H9 (cell line): ENCODE results near the gene SPRYD3. TPM values are rescaled to one million over a fixed set of nuclear protein-coding genes. Genes with fewer than 3 reads are reported as not detected.

Experiments
- DNase-seq: peaks from one replicate; pipeline ENCODE4 v3.0.0-alpha.2; 2017
- H2AFZ ChIP-seq: one replicate; pipeline ENCODE4 v1.6.1; 2013; ENCODE audit warnings: mild to moderate bottlenecking, low read length, control low read depth, moderate library complexity
- H2AK5ac ChIP-seq: 2 replicates; pipeline ENCODE4 v1.6.1; 2013; ENCODE audit warnings: low read length, control low read depth, mixed read lengths; ENCODE audit not compliant: insufficient read length
- H2BK120ac ChIP-seq: one replicate; pipeline ENCODE4 v1.6.1; 2013; ENCODE audit warnings: low read depth, mild to moderate bottlenecking, low read length, control low read depth, inconsistent platforms; ENCODE audit not compliant: poor library complexity, severe bottlenecking
- H2BK12ac ChIP-seq: 2 replicates; pipeline ENCODE4 v1.6.1; 2013; ENCODE audit warnings: low read length, control low read depth, mixed read lengths, low read depth; ENCODE audit not compliant: insufficient read length
- H2BK15ac ChIP-seq: 2 replicates; pipeline ENCODE4 v1.6.1; 2013; ENCODE audit warnings: low read depth, low read length, control low read depth
- H2BK20ac ChIP-seq: one replicate; pipeline ENCODE4 v1.6.1; 2013; ENCODE audit warnings: low read depth, mild to moderate bottlenecking, low read length, control low read depth, inconsistent platforms; ENCODE audit not compliant: poor library complexity, severe bottlenecking
- H2BK5ac ChIP-seq: 2 replicates; pipeline ENCODE4 v1.6.1; 2013; ENCODE audit warnings: low read length, control low read depth, mixed read lengths; ENCODE audit not compliant: insufficient read length
- H3K14ac ChIP-seq: 2 replicates; pipeline ENCODE4 v1.6.1; 2013; ENCODE audit warnings: low read length, control low read depth; ENCODE audit not compliant: insufficient read depth
- H3K18ac ChIP-seq: 2 replicates; pipeline ENCODE4 v1.6.1; 2013; ENCODE audit warnings: low read depth, mild to moderate bottlenecking, mixed read lengths, low read length, control low read depth; ENCODE audit not compliant: insufficient read length
- H3K23ac ChIP-seq: 2 replicates; pipeline ENCODE4 v1.6.1; 2013; ENCODE audit warnings: low read length, control low read depth, mixed read lengths, low read depth; ENCODE audit not compliant: insufficient read length
- H3K23me2 ChIP-seq: 2 replicates; pipeline ENCODE4 v1.6.1; 2013; ENCODE audit warnings: low read depth, mild to moderate bottlenecking, mixed read lengths, low read length, control low read depth; ENCODE audit not compliant: insufficient read length, poor library complexity, severe bottlenecking
- H3K27ac ChIP-seq: 2 replicates; pipeline ENCODE4 v1.5.1; 2013; ENCODE audit warnings: low read length, control low read depth, mixed read lengths, low read depth; ENCODE audit not compliant: insufficient read length
- H3K27me3 ChIP-seq: 2 replicates; pipeline ENCODE4 v1.6.1; 2013; ENCODE audit warnings: low read length, control low read depth, inconsistent platforms; ENCODE audit not compliant: insufficient read depth
- H3K4ac ChIP-seq: 2 replicates; pipeline ENCODE4 v1.6.1; 2013; ENCODE audit warnings: low read depth, mild to moderate bottlenecking, control low read depth, inconsistent platforms, low read length, moderate library complexity
- H3K4me1 ChIP-seq: 2 replicates; pipeline ENCODE4 v1.6.1; 2013; ENCODE audit warnings: low read length, control low read depth, inconsistent platforms; ENCODE audit not compliant: insufficient read depth
- H3K4me2 ChIP-seq: 2 replicates; pipeline ENCODE4 v1.6.1; 2013; ENCODE audit warnings: low read length, control low read depth, mixed read lengths; ENCODE audit not compliant: insufficient read length, insufficient read depth
- H3K56ac ChIP-seq: 2 replicates; pipeline ENCODE4 v1.6.1; 2013; ENCODE audit warnings: low read depth, mild to moderate bottlenecking, mixed read lengths, low read length, control low read depth; ENCODE audit not compliant: insufficient read length
- H3K79me1 ChIP-seq: 2 replicates; pipeline ENCODE4 v1.6.1; 2013; ENCODE audit warnings: low read depth, mild to moderate bottlenecking, moderate library complexity, low read length, control low read depth, inconsistent platforms; ENCODE audit not compliant: insufficient read depth, poor library complexity, severe bottlenecking
- H3K79me2 ChIP-seq: 2 replicates; pipeline ENCODE4 v1.6.1; 2013; ENCODE audit warnings: low read length, control low read depth, inconsistent platforms; ENCODE audit not compliant: insufficient read depth
- H3K9ac ChIP-seq: 2 replicates; pipeline ENCODE4 v1.6.1; 2013; ENCODE audit warnings: low read length, control low read depth, mixed read lengths; ENCODE audit not compliant: insufficient read length; ENCODE audit errors: extremely low read depth
- H3K9me3 ChIP-seq: one replicate; pipeline ENCODE4 v1.6.1; 2013; ENCODE audit warnings: low read depth, low read length, inconsistent platforms; ENCODE audit not compliant: control insufficient read depth
- H3T11ph ChIP-seq: one replicate; pipeline ENCODE4 v1.6.1; 2013; ENCODE audit warnings: mild to moderate bottlenecking, low read length, control low read depth, inconsistent platforms
- H4K20me1 ChIP-seq: one replicate; pipeline ENCODE4 v1.6.1; 2013; ENCODE audit not compliant: control insufficient read depth, insufficient read length, insufficient read depth
- H4K5ac ChIP-seq: 2 replicates; pipeline ENCODE4 v1.6.1; 2013; ENCODE audit warnings: low read depth, mild to moderate bottlenecking, mixed read lengths, low read length, control low read depth; ENCODE audit not compliant: insufficient read length
- H4K8ac ChIP-seq: replicated peaks from 2 replicates; pipeline ENCODE4 v1.6.1; 2013; ENCODE audit warnings: low read length, control low read depth, mixed read lengths, low read depth; ENCODE audit not compliant: insufficient read length
- H4K91ac ChIP-seq: 2 replicates; pipeline ENCODE4 v1.6.1; 2013; ENCODE audit warnings: low read depth, mild to moderate bottlenecking, moderate library complexity, mixed read lengths, low read length, control low read depth; ENCODE audit not compliant: insufficient read length
- H3K27ac Mint-ChIP-seq, 3 experiments: 2 replicates in 2 of 3; 3 replicates in 1 of 3; pipeline ENCODE4 v1.8.0; 2020 to 2021; ENCODE audit warnings: mixed read lengths in 3 of 3, mild to moderate bottlenecking in 1 of 3, moderate library complexity in 1 of 3
- H3K27me3 Mint-ChIP-seq: 2 replicates; pipeline ENCODE4 v1.8.0; 2021; ENCODE audit warnings: low read depth, mild to moderate bottlenecking, moderate library complexity, mixed read lengths
- H3K36me3 Mint-ChIP-seq, 3 experiments: 2 replicates in 2 of 3; 3 replicates in 1 of 3; pipeline ENCODE4 v1.8.0; 2020 to 2021; ENCODE audit warnings: low read depth in 3 of 3, mixed read lengths in 3 of 3; ENCODE audit not compliant: insufficient read depth in 1 of 3
- H3K4me1 Mint-ChIP-seq, 2 experiments: 2 replicates each; pipeline ENCODE4 v1.8.0; 2020; ENCODE audit warnings: mixed read lengths in 2 of 2
- H3K4me3 Mint-ChIP-seq, 2 experiments: 2 replicates in 1 of 2; 3 replicates in 1 of 2; pipeline ENCODE4 v1.8.0; 2020 to 2021; ENCODE audit warnings: mild to moderate bottlenecking in 2 of 2, mixed read lengths in 2 of 2, moderate library complexity in 1 of 2
- H3K9me3 Mint-ChIP-seq, 2 experiments: 2 replicates in 1 of 2; 3 replicates in 1 of 2; pipeline ENCODE4 v1.8.0; 2020; ENCODE audit warnings: mild to moderate bottlenecking in 2 of 2, mixed read lengths in 2 of 2, moderate library complexity in 1 of 2
- WGBS: extraction: QIAGEN DNeasy Blood & Tissue Kit; methylation state at CpG from one replicate; pipeline ENCODE4 v1.1.7; 2013; ENCODE audit warnings: missing lambda C conversion rate, low lambda C conversion rate, mixed read lengths; ENCODE audit not compliant: insufficient read length; ENCODE audit errors: extremely low coverage; 5-methylcytosine and 5-hydroxymethylcytosine counted together
- total RNA-seq: library from RNA; stranded (reverse); gene quantifications from 2 replicates; pipeline ENCODE4 v1.2.1, GENCODE V29; 2021
- TF ChIP-seq, protein P1 (sequence below): fragments of 200-600 bp; sonication (generic); conservative IDR thresholded peaks from 3 replicates; pipeline ENCODE4 v1.8.0; 2021; ENCODE audit warnings: antibody characterized with exemption, mild to moderate bottlenecking

Gene SPRYD3
- total RNA-seq, 1 experiment from 2014 or later = 6.5 TPM

DNA sequence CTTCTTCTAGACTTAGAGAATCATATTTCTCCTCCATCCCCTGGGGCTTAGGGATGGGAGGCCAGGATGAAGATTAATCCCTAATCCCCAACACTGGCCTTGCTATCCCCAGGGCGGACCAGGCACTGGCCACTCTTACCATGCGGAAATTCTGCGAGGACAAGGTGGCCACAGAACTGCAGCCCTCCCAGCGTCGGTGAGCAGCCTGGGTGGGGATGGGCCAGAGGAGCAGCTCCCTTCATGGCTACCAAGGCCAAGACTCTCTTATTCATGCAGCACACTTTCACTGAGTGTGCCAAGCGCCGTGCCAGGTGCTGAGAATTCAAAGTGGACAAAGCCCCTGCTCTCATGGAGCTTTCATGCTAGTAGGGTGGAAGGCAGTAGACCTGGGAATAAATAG lies 22.3 kb downstream of the SPRYD3 start:
- H3K4me3 Mint-ChIP-seq = no peak overlapping the region

More for the DNA sequence above, 22.3 kb downstream of the SPRYD3 start:
- Histone ChIP-seq H3K14ac (no peak overlapping the region), H2BK15ac (no peak overlapping the region), H3T11ph (no peak overlapping the region), H2BK20ac (no peak overlapping the region), H3K79me1 (no peaks in the 10 kb centered on the region), H3K4ac (no peak overlapping the region), H3K9me3 (no peaks in the 10 kb centered on the region), H3K27me3 (no peaks in the 10 kb centered on the region; the same call in 1 of the 2 replicates), H3K23ac (no peak overlapping the region), H3K56ac (no peak overlapping the region), H3K23me2 (no peaks in the 10 kb centered on the region), H4K20me1 (no peaks in the 10 kb centered on the region), H3K9ac (no peak overlapping the region), H2BK120ac (no peak overlapping the region), H2BK12ac (no peak overlapping the region), H3K4me1 (peaks cover 3% of the 10 kb centered on the region; the same call in 1 of the 2 replicates), H3K18ac (no peak overlapping the region), H4K5ac (no peak overlapping the region), H4K91ac (no peak overlapping the region), H3K27ac (no peak overlapping the region), H2AK5ac (no peak overlapping the region), H3K79me2 (no peaks in the 10 kb centered on the region; the same call in 1 of the 2 replicates), H4K8ac (no peak overlapping the region), H2AFZ (no peak overlapping the region), H3K4me2 (no peak overlapping the region), H2BK5ac (no peak overlapping the region)
- Mint-ChIP-seq H3K9me3 (no peaks in the 10 kb centered on the region), H3K27ac (no peak overlapping the region; a peak in 1 of 7 replicates), H3K27me3 (peaks cover 46% of the 10 kb centered on the region), H3K36me3 (peaks cover 4 to 5% (median 4%) of the 10 kb centered on the region in 3 experiments; a peak in 5 of 7 replicates), H3K4me1 (peaks cover 14 to 18% of the 10 kb centered on the region in 2 experiments)
- no peak for DNase-seq
- TF ChIP-seq, protein P1, sequence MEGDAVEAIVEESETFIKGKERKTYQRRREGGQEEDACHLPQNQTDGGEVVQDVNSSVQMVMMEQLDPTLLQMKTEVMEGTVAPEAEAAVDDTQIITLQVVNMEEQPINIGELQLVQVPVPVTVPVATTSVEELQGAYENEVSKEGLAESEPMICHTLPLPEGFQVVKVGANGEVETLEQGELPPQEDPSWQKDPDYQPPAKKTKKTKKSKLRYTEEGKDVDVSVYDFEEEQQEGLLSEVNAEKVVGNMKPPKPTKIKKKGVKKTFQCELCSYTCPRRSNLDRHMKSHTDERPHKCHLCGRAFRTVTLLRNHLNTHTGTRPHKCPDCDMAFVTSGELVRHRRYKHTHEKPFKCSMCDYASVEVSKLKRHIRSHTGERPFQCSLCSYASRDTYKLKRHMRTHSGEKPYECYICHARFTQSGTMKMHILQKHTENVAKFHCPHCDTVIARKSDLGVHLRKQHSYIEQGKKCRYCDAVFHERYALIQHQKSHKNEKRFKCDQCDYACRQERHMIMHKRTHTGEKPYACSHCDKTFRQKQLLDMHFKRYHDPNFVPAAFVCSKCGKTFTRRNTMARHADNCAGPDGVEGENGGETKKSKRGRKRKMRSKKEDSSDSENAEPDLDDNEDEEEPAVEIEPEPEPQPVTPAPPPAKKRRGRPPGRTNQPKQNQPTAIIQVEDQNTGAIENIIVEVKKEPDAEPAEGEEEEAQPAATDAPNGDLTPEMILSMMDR = no peak
- no CpG with 5 or more reads among the region's 7 CpGs for WGBS
